T-cell (primary cell): ENCODE results near the gene AMOT. TPM values are rescaled to one million over a fixed set of nuclear protein-coding genes. Genes with fewer than 3 reads are reported as not detected.
"Not testable (repeated sequence)": the region's sequence is repeated elsewhere in the genome, so short reads cannot be mapped to it uniquely, and the experiment has no call there.

Experiments
- ATAC-seq, 4 experiments: fragments of 200-7000 bp in 3 of 4; fragments of 150-1000 bp in 1 of 4; cut with Tn5 transposase; replicated peaks in 1 of 4; 1 replicate in 3 of 4; 2 replicates in 1 of 4; pipeline ENCODE4 v1.10.0; 2021; ENCODE audit warnings: moderate library complexity in 3 of 4, mild to moderate bottlenecking in 2 of 4, moderate number of reproducible peaks in 1 of 4
- CTCF ChIA-PET, 2 donors: fragments of 300-600 bp; sonication (Branson Sonifier 250); formaldehyde crosslinking; loops; one replicate each; lab custom pipeline; 2022; ENCODE audit warnings: antibody characterized with exemption in 2 of 2; lab: Charles Lee
- POLR2A ChIA-PET, 2 donors: fragments of 300-600 bp; sonication (Branson Sonifier 250); formaldehyde crosslinking; loops; one replicate each; lab custom pipeline; 2022; ENCODE audit warnings: antibody characterized with exemption in 2 of 2; lab: Charles Lee
- DNase-seq, 35 experiments: peaks; one replicate each; pipeline versions ENCODE4 v3.0.0 to v3.0.0-alpha.2; 2013 to 2023
- H3K27ac ChIP-seq: one replicate; pipeline ENCODE4 v1.5.1; 2013; ENCODE audit warnings: low read length
- H3K27me3 ChIP-seq, 2 experiments: replicated peaks in 1 of 2; 1 replicate in 1 of 2; 2 replicates in 1 of 2; pipeline versions ENCODE4 v1.6.1 to v1.7.0; 2013; ENCODE audit warnings: low read length in 1 of 2, mixed read lengths in 1 of 2; ENCODE audit not compliant: control insufficient read depth in 2 of 2, insufficient read depth in 2 of 2; ENCODE audit errors: extremely low read depth in 1 of 2
- H3K36me3 ChIP-seq, 2 donors: 1 replicate in 1 of 2; 2 replicates in 1 of 2; pipeline versions ENCODE4 v1.6.1 to v1.7.0; 2013; ENCODE audit warnings: low read length in 1 of 2; ENCODE audit not compliant: control insufficient read depth in 2 of 2, insufficient read depth in 1 of 2; ENCODE audit errors: extremely low read depth in 1 of 2
- H3K4me1 ChIP-seq, 2 experiments: 1 replicate in 1 of 2; 2 replicates in 1 of 2; pipeline versions ENCODE4 v1.6.1 to v1.7.0; 2013; ENCODE audit warnings: low read length in 2 of 2, mixed read lengths in 1 of 2; ENCODE audit not compliant: insufficient read depth in 2 of 2, control insufficient read depth in 1 of 2; ENCODE audit errors: extremely low read depth in 1 of 2
- H3K4me3 ChIP-seq, 2 donors: 1 replicate in 1 of 2; 2 replicates in 1 of 2; pipeline versions ENCODE4 v1.5.1 to v1.7.0; 2013; ENCODE audit warnings: mild to moderate bottlenecking in 2 of 2, low read length in 1 of 2, moderate library complexity in 1 of 2; ENCODE audit not compliant: control insufficient read depth in 1 of 2; ENCODE audit errors: extremely low read depth in 1 of 2
- H3K9me3 ChIP-seq: 2 replicates; pipeline ENCODE4 v1.7.0; 2013
- H3K27ac Mint-ChIP-seq, 2 donors: one replicate each; pipeline ENCODE4 v1.8.0; 2020 to 2021; ENCODE audit warnings: mild to moderate bottlenecking in 2 of 2, mixed read lengths in 2 of 2
- H3K27me3 Mint-ChIP-seq, 2 donors: one replicate each; pipeline ENCODE4 v1.8.0; 2021 to 2022; ENCODE audit warnings: mixed read lengths in 2 of 2
- H3K36me3 Mint-ChIP-seq: one replicate; pipeline ENCODE4 v1.8.0; 2021; ENCODE audit warnings: mixed read lengths
- H3K4me1 Mint-ChIP-seq, 3 donors: one replicate each; pipeline ENCODE4 v1.8.0; 2020 to 2022; ENCODE audit warnings: mixed read lengths in 3 of 3, mild to moderate bottlenecking in 1 of 3
- H3K4me3 Mint-ChIP-seq, 3 donors: one replicate each; pipeline ENCODE4 v1.8.0; 2020 to 2022; ENCODE audit warnings: mild to moderate bottlenecking in 3 of 3, mixed read lengths in 3 of 3, moderate library complexity in 3 of 3
- H3K9me3 Mint-ChIP-seq, 3 donors: one replicate each; pipeline ENCODE4 v1.8.0; 2020 to 2022; ENCODE audit warnings: mixed read lengths in 3 of 3
- WGBS: methylation state at CpG from one replicate; pipeline ENCODE4 v1.1.5; 2013; ENCODE audit warnings: missing lambda C conversion rate; ENCODE audit not compliant: insufficient coverage; 5-methylcytosine and 5-hydroxymethylcytosine counted together
- total RNA-seq, 35 experiments: library from RNA in 6 of 35; stranded (reverse) in 6 of 35; fragments of 120-200 nt in 1 of 35; gene quantifications; one replicate each; pipeline versions ENCODE4 v1.2.1 to v1.2.4 and lab custom pipeline; 2013 to 2026

Gene AMOT
- total RNA-seq, 5 donors from 2014 or later (not counting 1 experiment from before 2014, with no cell fraction given), result 2.7 to 3.9 (median 3.6) TPM

DNA sequence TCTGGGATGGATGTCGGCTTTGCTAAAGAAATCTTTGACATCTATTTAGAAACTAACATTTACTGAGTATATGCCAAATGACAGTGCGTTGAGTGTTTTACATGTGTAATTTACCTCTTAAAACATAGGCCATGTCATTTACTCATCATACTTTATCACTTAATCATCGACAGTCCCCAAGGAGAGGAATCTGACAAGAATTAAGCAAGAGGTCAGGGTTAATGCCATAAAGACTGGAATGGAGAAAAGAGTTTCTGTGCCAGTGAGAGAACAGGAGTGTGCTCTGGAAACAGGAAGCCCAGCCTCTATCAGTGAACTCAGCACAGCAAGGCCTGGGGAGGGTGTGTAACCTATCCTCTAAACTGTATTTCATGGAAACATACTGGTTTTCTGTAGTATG, 28.0 kb upstream of the AMOT start:
- Histone ChIP-seq H3K27me3 (no peaks in the 10 kb centered on the region), H3K36me3 (no peaks in the 10 kb centered on the region), H3K27ac (no peak overlapping the region), H3K9me3 (no peaks in the 10 kb centered on the region), H3K4me1 (no peaks in the 10 kb centered on the region), H3K4me3 (no peak overlapping the region)
- ATAC-seq (no peak), DNase-seq (no peak)
- no CpG with 5 or more reads among the region's 3 CpGs for WGBS
- Mint-ChIP-seq H3K4me1 (no peaks in the 10 kb centered on the region), H3K27me3 (peaks cover 0 to 7% of the 10 kb centered on the region in 2 donors), H3K36me3 (no peaks in the 10 kb centered on the region), H3K4me3 (no peak overlapping the region), H3K9me3 (no peaks in the 10 kb centered on the region), H3K27ac (no peak overlapping the region)
- POLR2A ChIA-PET, result no interaction called here
- CTCF ChIA-PET, result no interaction called here

DNA sequence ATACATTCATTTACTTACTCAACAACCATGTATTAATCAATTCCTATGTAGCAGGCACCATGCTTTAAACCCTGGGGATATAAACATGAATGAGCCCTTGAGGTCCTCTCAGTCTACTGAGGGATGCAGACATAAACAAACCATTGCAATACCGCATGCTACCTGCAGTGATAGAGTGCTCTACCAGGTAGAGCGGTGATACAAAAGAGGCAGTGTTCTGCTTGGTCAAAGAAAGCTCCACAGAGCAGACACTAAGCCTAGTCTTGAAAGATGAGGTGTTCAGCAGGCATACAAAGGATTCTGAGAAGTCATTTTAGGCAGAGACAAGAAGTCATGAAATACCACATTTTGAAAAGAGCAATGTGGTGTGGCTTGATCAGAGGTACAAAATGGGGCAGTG, 26.9 kb upstream of the AMOT start:
- Mint-ChIP-seq H3K27me3 (peaks cover 0 to 7% of the 10 kb centered on the region in 2 donors), H3K9me3 (no peaks in the 10 kb centered on the region), H3K4me1 (no peaks in the 10 kb centered on the region), H3K27ac (no peak overlapping the region), H3K4me3 (no peak overlapping the region), H3K36me3 (no peaks in the 10 kb centered on the region)
- POLR2A ChIA-PET, result no interaction called here
- DNase-seq, result no peak
- Histone ChIP-seq H3K4me3 (no peak overlapping the region), H3K36me3 (no peaks in the 10 kb centered on the region), H3K4me1 (no peaks in the 10 kb centered on the region), H3K9me3 (no peaks in the 10 kb centered on the region), H3K27ac (no peak overlapping the region), H3K27me3 (no peaks in the 10 kb centered on the region)
- no peak for ATAC-seq
- 0% methylated on average over 1 of the region's 2 CpGs for WGBS
- CTCF ChIA-PET, result no interaction called here

DNA sequence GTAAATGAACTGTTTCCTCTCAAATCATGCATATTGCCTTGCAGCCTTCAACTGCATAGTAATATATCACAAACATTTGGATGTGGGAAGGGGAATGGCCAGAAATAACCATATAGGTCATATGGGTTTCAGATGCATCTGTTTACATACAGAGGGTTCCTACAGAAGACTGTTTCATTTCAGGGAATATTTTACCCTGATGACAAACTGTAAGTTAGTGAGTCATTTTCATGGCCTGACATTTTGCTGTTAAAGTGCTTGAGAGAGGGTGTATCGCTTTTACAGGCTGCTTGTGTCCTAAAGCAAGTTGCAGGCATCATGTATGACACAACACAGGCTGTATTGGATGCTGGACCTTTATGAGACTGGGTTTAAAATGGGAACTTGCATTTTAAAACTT, 25.5 kb upstream of the AMOT start:
- H3K36me3 Mint-ChIP-seq, result no peaks in the 10 kb centered on the region
- no peak overlapping the region for H3K4me3 ChIP-seq
- ChIA-PET POLR2A (no interaction called here), CTCF (no interaction called here)
- no peaks in the 10 kb centered on the region for H3K4me1 Mint-ChIP-seq
- no peak overlapping the region for H3K27ac Mint-ChIP-seq
- H3K4me3 Mint-ChIP-seq, result no peak overlapping the region
- H3K36me3 ChIP-seq, result no peaks in the 10 kb centered on the region
- H3K27ac ChIP-seq, result no peak overlapping the region
- no peaks in the 10 kb centered on the region for H3K27me3 ChIP-seq
- peaks cover 0 to 4% of the 10 kb centered on the region in 2 donors for H3K27me3 Mint-ChIP-seq
- no peaks in the 10 kb centered on the region for H3K9me3 ChIP-seq
- ATAC-seq (no peak), DNase-seq (no peak)
- no peaks in the 10 kb centered on the region for H3K4me1 ChIP-seq
- WGBS, result 80% methylated on average over 1 of the region's 1 CpG
- no peaks in the 10 kb centered on the region for H3K9me3 Mint-ChIP-seq

- Mint-ChIP-seq H3K36me3 (no peaks in the 10 kb centered on the region), H3K4me1 (no peaks in the 10 kb centered on the region), H3K4me3 (no peak overlapping the region), H3K9me3 (no peaks in the 10 kb centered on the region), H3K27me3 (peaks cover 0 to 4% of the 10 kb centered on the region in 2 donors), H3K27ac (no peak overlapping the region)
- no peaks in the 10 kb centered on the region for H3K4me1 ChIP-seq
- no peaks in the 10 kb centered on the region for H3K27me3 ChIP-seq
- 80% methylated on average over 2 of the region's 4 CpGs for WGBS
- no peaks in the 10 kb centered on the region for H3K36me3 ChIP-seq
- H3K9me3 ChIP-seq, result no peaks in the 10 kb centered on the region
- no peak overlapping the region for H3K27ac ChIP-seq
- ATAC-seq (no peak), DNase-seq (no peak)
- CTCF ChIA-PET, result no interaction called here
- H3K4me3 ChIP-seq, result no peak overlapping the region
- POLR2A ChIA-PET, result no interaction called here
Observed at GRCh38 chrX:112865464-112866025, 24.9 kb upstream of the AMOT start.

- DNase-seq (no peak), ATAC-seq (no peak)
- Mint-ChIP-seq H3K27me3 (peaks cover 0 to 4% of the 10 kb centered on the region in 2 donors), H3K4me3 (no peak overlapping the region), H3K27ac (no peak overlapping the region), H3K9me3 (no peaks in the 10 kb centered on the region), H3K36me3 (no peaks in the 10 kb centered on the region), H3K4me1 (no peaks in the 10 kb centered on the region)
- no peak overlapping the region for H3K27ac ChIP-seq
- H3K4me1 ChIP-seq, result no peaks in the 10 kb centered on the region
- no peaks in the 10 kb centered on the region for H3K36me3 ChIP-seq
- H3K4me3 ChIP-seq, result no peak overlapping the region
- no peaks in the 10 kb centered on the region for H3K9me3 ChIP-seq
- CTCF ChIA-PET, result no interaction called here
- H3K27me3 ChIP-seq, result no peaks in the 10 kb centered on the region
- 100% methylated on average over 1 of the region's 2 CpGs for WGBS
- POLR2A ChIA-PET, result interaction anchor here in 1 of 2 donors (0.7 kb wide), 1 partner anchor 98 kb away, joined by 6 read pairs; no protein-coding TSS in a partner anchor
Observed at GRCh38 chrX:112863850-112864249, 23.2 kb upstream of the AMOT start.

- H3K36me3 ChIP-seq, result no peaks in the 10 kb centered on the region
- Mint-ChIP-seq H3K27me3 (peaks cover 0 to 28% of the 10 kb centered on the region in 2 donors), H3K9me3 (no peaks in the 10 kb centered on the region), H3K36me3 (no peaks in the 10 kb centered on the region), H3K4me1 (no peaks in the 10 kb centered on the region), H3K4me3 (no peak overlapping the region), H3K27ac (no peak overlapping the region)
- H3K4me3 ChIP-seq, result no peak overlapping the region
- ATAC-seq (no peak), DNase-seq (no peak)
- H3K9me3 ChIP-seq, result no peaks in the 10 kb centered on the region
- no peaks in the 10 kb centered on the region for H3K27me3 ChIP-seq
- ChIA-PET POLR2A (no interaction called here), CTCF (no interaction called here)
- H3K4me1 ChIP-seq, result no peaks in the 10 kb centered on the region
- 83% methylated on average over 1 of the region's 5 CpGs for WGBS
- H3K27ac ChIP-seq, result no peak overlapping the region
Observed at GRCh38 chrX:112857478-112857878, 16.8 kb upstream of the AMOT start.

GRCh38 chrX:112854901-112855300, 14.3 kb upstream of the AMOT start:
- H3K36me3 ChIP-seq, H3K27ac ChIP-seq, H3K4me1 ChIP-seq, H3K36me3 Mint-ChIP-seq, H3K9me3 ChIP-seq, H3K9me3 Mint-ChIP-seq, ATAC-seq, H3K4me3 ChIP-seq, H3K27ac Mint-ChIP-seq, POLR2A ChIA-PET, H3K4me3 Mint-ChIP-seq, CTCF ChIA-PET, DNase-seq, H3K27me3 ChIP-seq: not testable (repeated sequence)
- Mint-ChIP-seq H3K27me3 (peaks cover 0 to 41% of the 10 kb centered on the region in 2 donors), H3K4me1 (peaks cover 0 to 12% (median 8%) of the 10 kb centered on the region in 3 donors)
- WGBS, result 80% methylated on average over 1 of the region's 26 CpGs
